Heart left ventricle (tissue), 16 donors: Measurements from ENCODE around the gene SCEL. TPM values are rescaled to one million over a fixed set of nuclear protein-coding genes. Genes with fewer than 3 reads are reported as not detected.

Experiments used
- ATAC-seq, 4 donors: fragments of 200-7000 bp; cut with Tn5 transposase; one replicate each; pipeline ENCODE4 v1.9.1; 2020 to 2022; ENCODE audit warnings: moderate library complexity in 4 of 4, mild to moderate bottlenecking in 3 of 4, moderate number of reproducible peaks in 1 of 4
- DNase-seq, 5 donors: peaks; one replicate each; pipeline ENCODE4 v3.0.0-alpha.2; 2020
- H3K27ac ChIP-seq, 12 donors: fragments of 200-600 bp; sonication (generic) in 4 of 12; one replicate each; pipeline versions ENCODE4 v1.5.0 to v1.8.0; 2016 to 2022; ENCODE audit warnings: mild to moderate bottlenecking in 2 of 12
- H3K27me3 ChIP-seq, 9 donors: fragments of 200-600 bp; sonication (generic) in 2 of 9; one replicate each; pipeline versions ENCODE4 v1.5.1 to v1.8.0; 2016 to 2022; ENCODE audit warnings: mild to moderate bottlenecking in 3 of 9
- H3K36me3 ChIP-seq, 9 donors: fragments of 200-600 bp; sonication (generic) in 2 of 9; one replicate each; pipeline versions ENCODE4 v1.5.0 to v1.8.0; 2018 to 2022; ENCODE audit warnings: mild to moderate bottlenecking in 2 of 9
- H3K4me1 ChIP-seq, 12 donors: fragments of 200-600 bp; sonication (generic) in 4 of 12; one replicate each; pipeline versions ENCODE4 v1.5.0 to v1.8.0; 2016 to 2022; ENCODE audit warnings: mild to moderate bottlenecking in 3 of 12
- H3K4me3 ChIP-seq, 12 donors: fragments of 200-600 bp; sonication (generic) in 4 of 12; one replicate each; pipeline versions ENCODE4 v1.5.0 to v1.8.0; 2017 to 2022; ENCODE audit warnings: mild to moderate bottlenecking in 9 of 12, moderate library complexity in 4 of 12
- H3K9me3 ChIP-seq, 12 donors: fragments of 200-600 bp; sonication (generic) in 4 of 12; one replicate each; pipeline versions ENCODE4 v1.5.0 to v1.8.0; 2016 to 2022; ENCODE audit warnings: mild to moderate bottlenecking in 1 of 12
- POLR2A ChIP-seq, 2 donors: fragments of 450-650 bp; IDR thresholded peaks; one replicate each; pipeline ENCODE4 v1.6.1; 2017; ENCODE audit warnings: antibody characterized with exemption in 2 of 2, mild to moderate bottlenecking in 2 of 2, moderate library complexity in 2 of 2
- whole genome bisulfite sequencing, 4 donors: extraction: QIAGEN DNeasy Blood & Tissue Kit in 2 of 4; methylation state at CpG; one replicate each; pipeline versions ENCODE4 v1.1.5 to v1.1.7; 2013 to 2018; 5-methylcytosine and 5-hydroxymethylcytosine counted together
- intact Hi-C, 10 donors: fragments of 100-400 bp; cut with DNase I; formaldehyde crosslinking; loops; one replicate each; pipeline versions ENCODE4 v1.11.1 to v1.14.2; 2022
- polyA plus RNA-seq, 2 donors: library from polyadenylated mRNA; stranded (reverse); fragments of 200-250 nt; gene quantifications; one replicate each; pipeline ENCODE4 v1.2.3, GENCODE V29; 2013
- total RNA-seq, 9 donors: library from RNA; depleted of rRNA in 2 of 9; stranded (reverse); fragments of >200 nt in 2 of 9; fragmentation: NEBNext Ultra II Directional in 3 of 9; extraction: Animal tissue kit (Norgen Biotek cat#: 25700) in 3 of 9; gene quantifications; one replicate each; pipeline versions ENCODE4 v1.1.0 to v1.2.4, GENCODE V29; 2016 to 2023
- TF ChIP-seq, protein P1 (sequence below), 12 donors: fragments of 200-600 bp; sonication (generic) in 4 of 12; IDR thresholded peaks; one replicate each; pipeline versions ENCODE4 v1.5.0 to v1.8.0; 2018 to 2022; ENCODE audit warnings: antibody characterized with exemption in 12 of 12, mild to moderate bottlenecking in 5 of 12
- donor health status: ischemic (EF 13 %, LVEDD 7.1; RV severe dilation, severe dysfunction).
- donor health status: healthy with polysubstance abuse.
- donor health status: DM: no; HTN: yes; CAD: no.
- donor health status: DM: no; HTN: no; CAD: no.
- donor health status: ischemic (EF 25% LVEDD 6.9; RV normal size, moderate dysfunction).
- donor health status: ischemic (EF 25% LVEDD 5.7; RV mildly dilated, moderate dysfunction).
- donor health status: healthy.
- donor health status: DM: yes; HTN: yes; CAD: no.
- donor health status: ischemic (EF 35%, LVEDD 5.7; RV mildly dilated, moderate dysfunction).
- donor health status: nonischemic (EF 11% LVEDD 7.7; RV severe dilation, severe dysfunction).
- donor health status: DM: yes; HTN: yes; CAD: no.
- donor health status: PGD.
- donor health status: ischemic (EF 29% LVEDD 5.4; RV normal size, mild dysfunction).
- donor health status: nonischemic (EF 23%, LVEDD 6.1; RV moderate dilation, normal function).

SCEL gene
- total and polyA plus RNA-seq, 11 donors = 0.04 to 2.0 TPM; not detected in 9

DNA sequence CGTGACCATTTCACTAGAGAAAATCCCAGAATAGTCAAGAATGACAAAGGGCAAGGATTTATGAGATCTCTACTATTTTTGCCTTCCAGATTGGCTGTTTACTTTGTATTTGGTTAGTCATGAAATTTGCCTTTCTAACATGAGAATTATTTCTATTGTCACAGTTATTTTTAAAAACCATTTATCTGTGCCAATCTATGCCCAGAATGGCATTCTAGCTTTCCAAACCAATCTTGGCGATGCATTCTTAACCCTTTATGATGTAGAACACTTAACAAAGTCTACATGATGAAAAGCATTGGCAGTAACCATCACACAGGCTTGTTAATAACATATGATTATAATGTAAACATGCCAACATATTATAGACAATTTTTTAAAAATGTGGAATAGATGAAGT, 65.2 kb downstream of the SCEL start:
- no peaks in the 10 kb centered on the region for H3K36me3 ChIP-seq
- no peak for TF ChIP-seq POLR2A (IDR thresholded peaks at IDR 0.05)
- TF ChIP-seq, protein P1, sequence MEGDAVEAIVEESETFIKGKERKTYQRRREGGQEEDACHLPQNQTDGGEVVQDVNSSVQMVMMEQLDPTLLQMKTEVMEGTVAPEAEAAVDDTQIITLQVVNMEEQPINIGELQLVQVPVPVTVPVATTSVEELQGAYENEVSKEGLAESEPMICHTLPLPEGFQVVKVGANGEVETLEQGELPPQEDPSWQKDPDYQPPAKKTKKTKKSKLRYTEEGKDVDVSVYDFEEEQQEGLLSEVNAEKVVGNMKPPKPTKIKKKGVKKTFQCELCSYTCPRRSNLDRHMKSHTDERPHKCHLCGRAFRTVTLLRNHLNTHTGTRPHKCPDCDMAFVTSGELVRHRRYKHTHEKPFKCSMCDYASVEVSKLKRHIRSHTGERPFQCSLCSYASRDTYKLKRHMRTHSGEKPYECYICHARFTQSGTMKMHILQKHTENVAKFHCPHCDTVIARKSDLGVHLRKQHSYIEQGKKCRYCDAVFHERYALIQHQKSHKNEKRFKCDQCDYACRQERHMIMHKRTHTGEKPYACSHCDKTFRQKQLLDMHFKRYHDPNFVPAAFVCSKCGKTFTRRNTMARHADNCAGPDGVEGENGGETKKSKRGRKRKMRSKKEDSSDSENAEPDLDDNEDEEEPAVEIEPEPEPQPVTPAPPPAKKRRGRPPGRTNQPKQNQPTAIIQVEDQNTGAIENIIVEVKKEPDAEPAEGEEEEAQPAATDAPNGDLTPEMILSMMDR (IDR thresholded peaks at IDR 0.05) = no peak
- H3K9me3 ChIP-seq = no peaks in the 10 kb centered on the region
- peaks cover 0 to 14% (median 0%) of the 10 kb centered on the region in 9 donors for H3K27me3 ChIP-seq
- DNase-seq (no peak), ATAC-seq (no peak)
- no peaks in the 10 kb centered on the region for H3K4me1 ChIP-seq
- 60 to 77% (median 73%) methylated on average over 2 of the region's 2 CpGs for WGBS, 4 donors
- H3K4me3 ChIP-seq = no peak overlapping the region
- intact Hi-C loops = no loop called here
- H3K27ac ChIP-seq = no peak overlapping the region

DNA sequence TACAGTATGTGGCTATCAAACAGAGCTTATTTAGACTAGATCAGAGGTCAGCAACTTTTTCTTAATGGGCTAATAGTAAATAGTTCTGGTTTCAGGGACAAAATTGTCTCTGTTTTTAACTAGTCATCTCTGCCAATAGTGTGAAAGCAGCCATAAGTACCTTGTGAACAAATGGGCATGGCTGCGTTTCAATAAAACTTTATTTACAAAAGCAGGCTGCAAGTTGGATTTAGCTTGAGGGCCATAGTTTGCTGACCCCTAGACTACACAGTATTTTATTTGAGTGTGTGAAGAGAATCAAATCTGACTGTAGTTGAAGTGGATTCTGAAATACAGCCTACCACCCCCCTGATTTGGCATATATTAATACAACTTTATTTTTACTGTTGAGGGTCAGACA, 75.6 kb downstream of the SCEL start:
- intact Hi-C loops = no loop called here
- no peaks in the 10 kb centered on the region for H3K9me3 ChIP-seq
- TF ChIP-seq, protein P1 (IDR thresholded peaks at IDR 0.05) = no peak
- TF ChIP-seq POLR2A (IDR thresholded peaks at IDR 0.05) = no peak
- no peak overlapping the region for H3K27ac ChIP-seq
- H3K4me1 ChIP-seq = no peaks in the 10 kb centered on the region
- H3K36me3 ChIP-seq = no peaks in the 10 kb centered on the region
- 94 to 100% (median 97%) methylated on average over 1 of the region's 1 CpG for WGBS, 4 donors
- no peak overlapping the region for H3K4me3 ChIP-seq
- DNase-seq = no peak
- H3K27me3 ChIP-seq = no peaks in the 10 kb centered on the region
- no peak for ATAC-seq

DNA sequence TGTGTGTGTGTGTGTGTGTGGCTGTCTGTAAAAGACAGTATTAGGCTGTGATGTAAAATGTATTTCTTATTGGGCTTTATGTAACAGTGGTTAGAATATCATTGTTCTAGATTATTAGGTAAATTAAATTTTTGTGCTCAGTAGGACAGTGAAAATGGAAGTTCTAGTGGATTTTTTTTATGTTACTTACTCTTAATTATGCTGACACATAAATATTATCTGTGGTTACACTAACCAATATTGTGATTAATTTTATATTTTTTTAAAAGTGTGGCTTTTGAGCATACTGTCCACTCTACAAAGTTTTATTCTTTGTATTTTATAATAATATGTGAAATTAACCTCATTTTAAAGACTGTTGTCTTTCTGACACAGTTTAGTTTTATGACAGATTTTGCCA, 80.5 kb downstream of the SCEL start:
- Histone ChIP-seq H3K4me3 (no peak overlapping the region), H3K27ac (no peak overlapping the region), H3K27me3 (no peaks in the 10 kb centered on the region), H3K4me1 (no peaks in the 10 kb centered on the region), H3K9me3 (no peaks in the 10 kb centered on the region), H3K36me3 (no peaks in the 10 kb centered on the region)
- no peak for ATAC-seq
- DNase-seq = no peak
- TF ChIP-seq, protein P1 (IDR thresholded peaks at IDR 0.05) = no peak
- no peak for TF ChIP-seq POLR2A (IDR thresholded peaks at IDR 0.05)
- intact Hi-C loops = no loop called here

DNA sequence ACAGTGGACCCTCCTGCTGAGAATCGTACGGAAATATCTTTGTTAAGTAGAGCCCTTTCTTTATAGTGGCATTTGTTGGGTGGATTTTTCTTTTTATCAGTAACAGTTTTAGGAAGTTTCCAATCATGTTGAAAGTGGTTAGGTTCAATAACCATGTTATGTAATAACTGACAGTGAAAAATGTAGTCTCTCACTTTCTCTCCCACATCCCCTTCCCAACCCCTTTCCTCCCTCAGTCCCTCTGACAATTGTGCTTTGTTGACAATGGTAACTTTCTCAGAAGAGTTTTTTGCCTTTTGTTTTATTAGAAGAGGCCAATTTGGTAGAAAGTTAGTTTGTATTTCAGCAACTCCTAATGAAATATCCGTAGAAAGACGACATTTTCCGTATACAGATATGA, 84.1 kb downstream of the SCEL start:
- DNase-seq = no peak
- WGBS, 4 donors = 70 to 75% (median 71%) methylated on average over 5 of the region's 5 CpGs
- no peak for ATAC-seq

More for the DNA sequence above, 84.1 kb downstream of the SCEL start:
- intact Hi-C loops = no loop called here
- H3K27ac ChIP-seq = no peak overlapping the region
- no peaks in the 10 kb centered on the region for H3K36me3 ChIP-seq
- no peaks in the 10 kb centered on the region for H3K4me1 ChIP-seq
- H3K9me3 ChIP-seq = no peaks in the 10 kb centered on the region
- H3K4me3 ChIP-seq = no peak overlapping the region
- TF ChIP-seq, protein P1 (IDR thresholded peaks at IDR 0.05) = no peak
- no peak for TF ChIP-seq POLR2A (IDR thresholded peaks at IDR 0.05)
- H3K27me3 ChIP-seq = no peaks in the 10 kb centered on the region
